ENCODE measurements around the gene ARID5B.

ARID5B gene

DNA sequence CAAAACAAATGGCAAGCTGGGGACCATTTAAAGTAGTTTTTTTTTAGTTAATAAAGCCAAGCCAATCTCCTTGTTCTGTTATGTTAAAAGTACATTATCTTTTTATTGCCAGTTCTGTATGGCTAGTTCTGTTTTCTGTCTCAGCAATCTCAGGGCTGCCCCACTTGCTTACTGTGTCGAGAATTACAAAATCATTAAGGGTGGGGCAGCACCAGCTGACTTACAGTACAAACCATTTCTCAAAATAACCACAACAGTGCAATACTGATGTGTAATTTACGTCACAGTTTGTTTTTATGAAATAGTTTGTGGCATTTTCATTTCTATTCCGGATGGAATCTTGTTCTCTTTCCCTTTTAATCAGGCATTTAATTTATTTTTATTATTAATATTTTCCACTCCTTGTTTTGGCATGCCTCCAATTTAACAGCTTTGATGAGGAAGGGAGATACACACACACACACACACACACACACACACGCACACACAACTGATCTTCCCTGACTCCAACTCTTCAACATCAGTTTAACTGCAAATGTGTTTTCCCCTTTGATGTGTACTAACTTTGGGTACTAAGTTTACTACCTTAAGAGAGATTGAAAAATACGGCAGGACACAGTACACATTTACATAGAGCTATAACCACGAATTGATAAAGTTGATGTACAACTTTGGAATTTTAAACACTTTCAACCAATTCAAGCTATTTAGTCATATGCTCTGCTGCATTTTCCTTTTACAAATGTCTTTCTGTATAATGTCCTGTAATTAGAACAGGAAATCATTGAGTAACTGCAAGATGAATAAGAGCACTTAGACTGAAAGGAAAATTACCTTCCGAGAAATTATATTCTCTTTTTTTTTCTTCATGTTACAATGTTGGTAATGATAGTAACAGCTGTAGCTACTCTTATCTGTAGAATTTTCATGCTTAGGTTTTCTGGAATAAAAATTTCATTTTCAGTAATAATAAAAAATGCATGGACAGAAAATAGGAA lies 91.5 kb downstream of the ARID5B start:
- peak; percentile 77 for DNase-seq

DNA sequence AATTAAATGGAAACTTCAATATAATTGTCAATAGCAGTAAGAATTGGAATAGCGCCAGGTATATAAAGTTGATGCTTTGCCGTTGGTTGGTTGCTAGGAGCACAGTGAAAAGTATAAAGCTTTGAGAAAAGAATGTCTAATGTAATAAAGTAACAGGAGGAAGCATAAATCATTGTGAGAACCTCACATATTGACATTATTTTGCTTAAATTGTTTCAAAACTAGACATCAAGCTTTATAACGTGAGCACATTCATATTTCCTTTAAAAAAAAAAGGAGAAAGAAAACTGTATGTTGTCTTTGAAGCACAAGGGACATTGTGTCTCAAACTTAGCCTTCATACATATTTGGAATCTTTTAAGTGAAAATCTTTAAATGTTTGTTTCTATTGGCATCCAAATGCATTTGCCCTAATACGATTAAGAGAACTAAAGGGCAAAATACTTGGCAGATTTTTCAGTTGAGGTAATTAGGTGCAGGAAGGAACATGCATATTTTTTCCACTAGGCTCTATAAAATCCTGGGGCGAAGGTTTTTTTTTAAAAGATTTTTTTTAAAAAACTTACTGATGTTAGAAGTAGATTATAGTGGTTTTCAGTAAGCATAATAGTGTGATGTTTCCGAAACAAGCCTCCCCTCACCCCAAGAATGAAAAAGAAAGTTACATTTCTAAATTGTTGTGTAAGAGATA lies 92.4 kb downstream of the ARID5B start:
- DNase-seq = peak; percentile 39

DNA sequence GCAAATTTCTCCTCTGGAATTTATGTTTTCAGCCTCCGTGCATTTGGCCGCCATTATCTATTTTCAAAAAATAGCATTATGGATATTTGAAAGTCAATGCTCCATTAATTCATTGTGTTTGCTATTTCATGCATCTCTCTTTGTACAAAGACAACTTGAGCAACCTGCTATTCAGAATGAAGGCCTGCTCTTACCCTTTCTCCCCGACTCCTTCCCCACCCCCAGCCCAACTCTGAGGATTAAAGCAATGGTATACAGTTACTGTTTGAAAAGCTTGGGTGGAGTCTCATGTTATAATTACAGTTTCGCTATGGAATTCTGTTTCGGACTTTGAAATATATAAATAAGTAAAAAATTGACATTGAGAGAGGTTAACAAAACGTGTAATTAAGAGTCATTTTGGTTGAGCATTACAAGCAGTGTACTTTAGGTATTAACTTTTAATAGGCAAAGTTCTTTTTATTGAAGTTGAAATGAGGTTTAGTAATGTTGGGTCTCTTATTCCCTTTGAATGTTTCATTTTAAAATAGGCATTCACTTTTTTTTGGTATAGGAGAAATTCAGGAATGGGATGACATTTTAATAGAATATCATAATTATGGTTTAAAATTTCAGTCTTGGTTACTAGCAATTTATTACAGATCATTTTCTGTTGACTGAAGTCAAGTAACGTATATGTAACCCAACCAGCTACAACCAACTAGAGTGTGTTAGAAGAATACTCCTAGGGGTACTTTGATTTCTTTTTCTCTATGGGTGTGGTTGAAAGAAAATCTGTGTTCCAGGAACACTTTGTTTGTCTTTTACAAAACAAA lies 93.1 kb downstream of the ARID5B start:
- no peak for DNase-seq

DNA sequence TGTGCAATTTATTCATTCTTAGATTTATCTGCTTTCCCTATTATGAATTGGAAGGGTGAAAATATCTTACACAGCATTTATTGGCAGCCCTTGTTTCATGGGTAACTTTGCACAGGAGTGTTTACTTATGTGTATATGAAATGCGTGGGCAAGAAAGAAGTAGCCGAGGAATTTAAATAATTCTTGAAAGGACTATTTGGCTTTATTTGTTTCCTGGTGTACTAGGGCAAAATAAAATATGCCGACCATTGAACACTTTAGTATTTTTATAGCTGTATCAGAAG lies 93.7 kb downstream of the ARID5B start:
- DNase-seq = no peak

DNA sequence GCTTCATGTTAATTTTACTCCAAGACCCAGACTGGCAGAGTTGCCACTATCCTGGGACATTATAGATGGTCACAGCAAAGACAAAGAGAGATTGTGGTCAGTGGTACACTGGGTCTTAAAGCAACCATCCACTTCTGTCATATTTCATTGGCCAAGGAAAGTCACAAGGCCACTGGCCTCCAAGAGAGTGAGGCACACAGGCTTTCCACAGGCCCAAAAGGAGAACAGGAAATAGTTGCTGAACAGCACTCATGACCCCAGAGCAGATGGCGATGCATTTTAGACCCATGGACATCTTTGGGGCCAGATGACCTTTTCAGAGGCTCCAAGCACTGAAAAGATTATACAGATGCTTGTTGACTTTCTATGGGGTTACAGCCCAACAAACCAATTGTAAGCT lies 97.4 kb downstream of the ARID5B start:
- no peak for DNase-seq

DNA sequence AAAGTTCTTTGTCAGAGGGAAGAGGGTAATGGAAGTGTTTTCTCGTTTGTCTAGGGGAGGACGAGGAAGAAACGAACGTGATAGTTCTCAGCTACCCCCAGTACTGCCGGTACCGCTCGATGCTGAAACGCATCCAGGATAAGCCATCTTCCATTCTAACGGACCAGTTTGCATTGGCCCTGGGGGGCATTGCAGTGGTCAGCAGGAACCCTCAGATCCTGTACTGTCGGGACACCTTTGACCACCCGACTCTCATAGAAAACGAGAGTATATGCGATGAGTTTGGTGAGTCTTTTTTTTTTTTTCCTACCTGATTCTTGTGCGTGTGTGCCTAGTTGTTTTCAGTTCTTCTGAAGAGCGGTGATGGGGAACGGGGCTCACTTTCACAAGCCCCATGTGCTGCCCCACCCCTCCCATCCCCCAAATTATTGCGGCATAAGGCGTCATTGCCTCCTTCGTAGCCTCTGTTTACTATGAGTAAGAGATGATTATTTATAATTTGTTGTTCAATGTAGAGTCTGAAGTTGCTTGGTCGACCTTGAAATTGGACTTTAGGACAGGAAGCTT lies 98.6 kb downstream of the ARID5B start:
- no peak for DNase-seq

DNA sequence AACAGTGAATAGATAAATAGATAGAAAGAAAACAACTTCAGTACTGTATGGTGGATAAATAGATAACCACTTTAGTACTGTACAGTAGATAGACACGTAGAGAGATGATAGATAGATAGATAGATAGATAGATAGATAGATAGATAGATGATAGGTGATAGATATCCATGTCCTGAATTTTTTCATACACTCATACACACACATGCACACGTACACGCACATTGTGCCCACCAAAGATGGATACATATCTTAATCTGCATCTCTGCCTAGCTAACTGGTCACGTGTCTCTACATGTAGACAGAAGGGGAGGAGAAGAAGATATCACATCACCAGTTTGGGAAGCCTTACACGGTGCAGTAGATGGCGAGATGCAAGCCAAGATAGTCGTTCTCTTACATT lies 99.2 kb downstream of the ARID5B start:
- DNase-seq = no peak

DNA sequence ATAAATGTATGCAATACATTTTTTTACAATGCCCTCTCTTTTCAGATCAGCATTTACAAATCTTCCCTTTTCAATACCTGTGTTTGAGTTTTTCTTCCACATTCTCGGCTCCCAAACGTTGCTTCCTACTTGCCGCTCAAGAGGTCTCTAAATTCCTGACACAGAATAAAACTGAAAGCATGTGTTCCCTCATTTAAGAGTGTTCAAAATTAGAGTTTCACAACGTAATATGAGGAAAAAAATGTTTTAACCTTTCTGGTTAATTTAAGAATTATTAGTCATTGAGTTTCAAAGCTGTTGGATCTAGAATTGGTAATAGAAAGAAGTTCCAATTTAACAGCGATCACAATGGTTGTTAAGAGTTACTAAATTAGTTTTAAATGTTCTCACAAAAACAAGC lies 100.4 kb downstream of the ARID5B start:
- no peak for DNase-seq

DNA sequence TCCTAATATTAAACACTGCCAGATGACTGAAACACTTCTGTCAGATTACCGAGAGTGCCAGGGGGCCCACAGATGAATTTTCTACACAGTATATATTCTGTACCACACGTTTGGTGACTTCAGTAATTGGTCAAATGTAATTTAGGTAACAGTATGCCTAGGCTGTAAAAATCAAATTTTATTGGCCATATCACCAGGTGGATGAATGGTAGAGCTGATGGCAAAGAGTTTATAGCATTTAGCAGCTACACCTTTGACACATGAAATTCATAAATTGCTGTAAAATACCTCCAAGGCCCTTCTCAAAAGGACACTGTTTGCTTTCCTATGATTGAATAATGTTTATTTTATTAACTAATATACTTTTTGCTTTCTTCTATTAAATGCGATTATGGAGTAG lies 101.3 kb downstream of the ARID5B start:
- no peak for DNase-seq

DNA sequence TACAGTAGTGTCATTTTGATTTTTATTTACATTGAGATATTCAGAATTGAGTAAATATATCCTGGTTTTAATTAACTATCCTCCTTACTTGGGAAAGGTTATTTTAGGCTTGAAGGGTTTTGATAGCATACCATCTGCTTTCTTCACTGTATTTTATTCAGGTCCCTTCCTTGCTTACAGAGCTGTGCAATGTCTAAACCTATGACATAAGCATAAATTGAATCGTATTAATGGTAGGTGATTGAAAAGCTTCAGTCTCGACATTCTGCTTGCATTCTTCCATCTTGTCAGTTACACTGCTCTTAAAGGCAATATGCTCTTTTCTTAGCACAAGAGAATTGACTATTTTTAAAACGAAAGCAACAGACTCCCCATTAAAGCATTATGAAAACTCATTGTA lies 102.5 kb downstream of the ARID5B start:
- no peak for DNase-seq

DNA sequence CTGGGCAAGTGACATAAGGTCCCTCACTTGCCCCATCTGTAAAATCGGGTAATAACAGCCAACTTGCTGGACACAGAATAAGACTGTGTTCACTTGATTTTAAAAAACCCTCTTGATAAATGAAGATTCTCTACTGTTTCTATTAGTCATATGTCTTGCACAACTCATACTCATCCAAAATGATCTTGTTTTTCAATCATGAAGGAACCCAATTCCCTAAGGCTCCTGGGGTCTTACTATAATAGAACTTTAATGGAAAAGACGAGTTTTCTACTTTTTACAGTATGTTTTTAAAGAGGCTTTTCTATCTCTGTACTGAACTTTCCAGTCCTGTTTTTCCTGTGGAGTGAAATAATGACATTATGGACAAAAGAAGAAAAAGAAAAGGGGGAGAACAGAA lies 103.8 kb downstream of the ARID5B start:
- DNase-seq = no peak

DNA sequence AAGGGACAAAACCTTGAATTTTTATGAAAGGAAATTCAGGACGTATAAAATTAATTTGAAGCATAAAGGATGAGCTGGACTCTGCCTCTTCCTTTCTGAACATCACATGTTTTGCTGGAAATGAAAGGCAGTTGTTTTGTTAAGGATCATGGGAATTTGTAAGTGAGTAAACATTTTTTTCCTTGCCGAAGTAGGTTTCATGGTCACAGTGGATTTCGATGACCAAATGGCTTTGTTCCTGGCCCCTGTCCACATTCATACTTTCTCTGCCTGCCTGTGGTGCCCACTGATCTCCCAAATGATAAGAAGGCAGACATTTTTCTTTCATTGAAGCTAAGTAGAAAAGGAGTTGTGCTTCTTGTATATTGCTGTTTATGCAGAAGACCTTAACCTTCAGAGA lies 104.2 kb downstream of the ARID5B start:
- peak; percentile 34 for DNase-seq

DNA sequence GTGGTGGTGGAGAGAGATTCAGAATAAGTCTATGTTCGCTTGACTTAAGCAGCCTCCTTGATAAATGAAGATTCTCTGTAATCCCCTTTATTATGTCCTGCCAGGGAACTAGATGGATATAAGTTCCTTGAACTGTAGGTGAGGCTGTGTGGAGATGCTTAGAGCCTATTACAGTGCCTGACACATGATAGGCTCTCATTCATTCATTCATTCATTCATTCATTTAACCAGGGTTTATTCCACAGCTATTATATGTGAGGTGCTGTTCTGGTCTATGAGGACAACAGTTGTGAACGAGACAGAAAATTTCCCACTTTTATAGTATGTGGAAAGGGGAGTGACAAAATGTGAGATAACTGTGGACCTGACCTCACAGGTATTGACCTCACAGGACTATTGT lies 105.6 kb downstream of the ARID5B start:
- DNase-seq = no peak

DNA sequence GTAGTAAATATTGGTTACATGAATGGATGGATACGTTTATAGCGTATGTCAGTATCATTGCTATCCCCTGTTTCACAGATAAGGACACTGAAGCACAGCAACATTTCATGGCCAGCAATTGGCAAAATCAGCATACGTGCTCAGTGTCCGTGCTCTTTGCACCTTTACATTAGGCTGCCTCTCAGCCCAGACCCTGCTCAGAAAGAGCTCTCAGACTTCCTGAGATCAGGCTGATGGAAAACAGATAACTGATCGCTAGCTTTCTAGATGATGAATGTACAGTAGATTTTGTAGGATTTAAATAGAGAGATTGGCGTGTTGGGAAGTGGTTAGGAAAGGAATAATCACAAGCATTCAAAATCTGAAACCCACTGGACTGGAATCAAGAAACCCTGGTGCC lies 106.7 kb downstream of the ARID5B start:
- DNase-seq = no peak

DNA sequence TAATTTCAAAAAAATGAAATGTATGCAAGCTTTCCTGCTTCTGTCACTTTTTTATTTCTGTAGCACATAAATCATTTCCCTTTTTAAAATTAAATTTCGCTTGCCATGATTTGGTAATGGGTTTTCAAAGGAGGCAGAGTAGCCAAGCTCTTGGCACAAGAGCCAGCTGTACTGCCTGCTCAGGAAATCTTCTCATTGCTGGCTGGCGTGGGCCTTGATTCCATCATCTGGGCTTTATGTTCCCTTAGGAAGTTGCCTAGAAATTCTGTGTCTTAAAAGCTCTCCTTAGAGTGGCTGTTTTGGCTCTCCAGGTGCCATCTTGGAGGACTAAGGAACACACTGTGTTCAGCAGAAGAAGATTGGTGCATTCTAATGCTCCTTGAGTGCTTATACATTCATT lies 107.4 kb downstream of the ARID5B start:
- DNase-seq = no peak

DNA sequence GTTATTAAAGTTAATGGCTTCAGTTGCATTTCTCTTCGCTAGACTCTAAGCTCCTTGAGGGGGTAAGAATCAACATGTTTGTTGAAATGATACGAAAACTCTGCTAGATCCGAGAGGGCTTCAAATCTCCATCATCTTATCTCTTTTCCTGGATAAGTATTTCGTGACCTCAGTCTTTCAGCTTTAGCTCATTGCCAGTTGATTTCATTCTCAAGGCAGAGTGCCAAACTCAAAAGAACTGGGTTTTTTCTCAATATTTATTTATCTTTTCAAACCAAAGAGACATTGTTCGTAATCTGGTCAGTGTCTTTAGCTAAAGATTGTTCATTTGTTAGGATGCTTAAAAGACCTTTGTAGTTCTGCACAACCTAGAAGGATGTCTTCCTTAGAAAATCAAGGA lies 108.9 kb downstream of the ARID5B start:
- no peak for DNase-seq

DNA sequence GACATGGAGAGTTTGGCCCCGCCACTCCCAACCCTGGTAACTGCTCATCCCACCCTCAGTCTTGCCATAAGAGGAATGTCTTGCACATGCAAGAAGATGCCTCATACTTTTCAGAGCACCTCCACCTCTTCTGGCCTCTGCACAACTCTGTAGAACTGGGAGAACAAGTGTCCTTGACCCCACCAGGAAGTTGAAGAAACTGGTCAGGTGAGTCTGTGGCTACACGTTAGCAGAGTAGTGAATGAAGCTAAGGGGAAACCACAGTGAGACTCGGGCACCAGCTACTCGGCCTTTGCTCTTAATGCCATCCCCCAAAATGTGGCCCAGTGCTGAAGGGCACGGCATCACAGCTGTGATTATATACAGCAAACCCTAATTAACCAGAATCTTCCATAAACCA lies 110.1 kb downstream of the ARID5B start:
- no peak for DNase-seq

DNA sequence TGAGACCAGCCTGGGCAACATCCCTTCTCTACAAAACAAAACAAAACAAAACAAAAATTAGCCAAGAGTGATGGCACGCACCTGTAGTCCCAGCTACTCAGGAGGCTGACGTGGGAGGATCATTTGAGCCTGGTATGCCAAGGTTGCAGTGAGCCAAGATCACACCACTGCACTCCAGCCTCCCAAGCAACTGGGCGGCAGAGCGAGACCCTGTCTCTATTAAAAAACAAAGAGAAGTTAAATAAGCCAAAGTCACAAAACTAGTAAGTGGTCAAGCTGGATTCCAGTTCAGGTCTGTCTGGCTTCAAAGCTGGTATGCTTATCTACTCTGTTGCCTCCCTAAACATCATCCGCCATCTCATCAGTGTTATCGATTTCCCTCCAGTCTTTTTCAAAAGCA lies 110.8 kb downstream of the ARID5B start:
- DNase-seq = no peak

DNA sequence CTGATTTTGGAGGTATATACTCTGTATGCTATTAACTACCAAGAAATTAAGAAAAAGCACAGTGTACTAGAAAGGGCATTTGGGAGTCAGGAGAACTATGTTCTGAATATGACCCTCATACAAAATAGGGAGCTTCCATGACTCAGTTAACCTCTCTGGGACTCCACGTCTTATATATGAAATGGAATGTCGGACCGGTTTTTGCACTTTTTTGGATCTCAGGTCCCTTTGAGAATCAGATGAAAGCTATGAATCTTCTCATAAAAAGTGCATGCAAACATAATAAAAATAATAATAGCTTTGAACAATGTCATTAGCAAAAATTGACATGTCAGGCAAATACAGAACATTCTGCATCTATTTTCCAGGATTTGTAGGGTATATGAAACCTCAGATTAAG lies 113.0 kb downstream of the ARID5B start:
- no peak for DNase-seq

DNA sequence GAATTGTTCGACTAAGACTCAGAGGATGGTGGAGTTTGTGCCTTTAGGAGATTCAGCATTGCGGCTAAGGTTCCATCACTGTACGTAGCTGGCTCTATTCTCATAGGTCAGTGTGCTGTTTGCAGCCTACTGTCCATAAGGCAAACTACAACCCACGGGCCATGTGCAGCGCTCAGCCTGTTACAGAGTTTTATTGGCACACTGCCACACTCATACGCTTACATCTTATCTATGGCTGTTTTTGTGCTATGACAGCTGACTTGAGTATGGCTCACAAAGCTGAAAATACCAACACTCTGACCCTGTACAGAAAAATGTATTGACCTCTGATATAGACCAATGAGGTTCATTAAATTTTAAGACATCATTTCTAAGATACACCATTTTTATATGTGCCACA lies 114.5 kb downstream of the ARID5B start:
- DNase-seq = peak; percentile 39

DNA sequence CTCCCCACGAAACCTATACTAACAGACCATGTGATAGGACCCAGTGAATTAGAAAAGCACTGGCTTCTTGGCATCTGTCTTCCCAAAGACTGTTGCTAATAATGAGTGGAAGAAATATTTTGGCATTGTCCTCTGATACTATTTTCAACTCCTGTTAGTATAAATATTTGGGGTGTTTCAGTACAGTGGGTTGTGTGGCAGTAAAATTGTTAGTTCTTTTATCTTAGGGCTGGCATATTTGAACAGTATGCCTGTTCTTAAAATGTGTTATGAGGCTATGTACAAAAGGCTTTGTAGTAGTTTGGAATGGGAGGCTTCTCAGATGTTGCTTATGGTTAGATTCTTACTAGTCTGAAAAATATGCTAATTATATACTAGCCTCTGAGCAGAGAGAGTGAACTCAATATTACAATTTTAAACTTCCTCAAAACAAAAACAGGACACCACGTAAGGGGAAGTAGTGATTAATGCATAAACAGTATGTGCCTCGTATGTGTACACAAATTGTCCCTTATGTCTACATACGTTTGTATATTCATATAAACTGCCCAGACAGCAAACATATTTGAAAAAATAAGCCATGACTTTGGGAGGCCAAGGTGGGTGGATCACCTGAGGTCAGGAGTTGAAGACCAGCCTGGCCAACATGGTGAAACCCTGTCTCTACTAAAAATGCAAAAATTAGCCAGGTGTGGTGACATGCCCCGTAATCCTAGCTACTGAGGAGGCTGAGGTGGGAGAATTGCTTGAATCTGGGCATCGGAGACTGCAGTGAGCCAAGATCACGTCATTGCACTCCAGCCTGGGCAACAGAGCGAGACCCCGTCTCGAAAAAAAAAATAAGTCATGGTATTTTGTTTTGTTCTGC lies 115.4 kb downstream of the ARID5B start:
- peak; percentile 48 for DNase-seq

DNA sequence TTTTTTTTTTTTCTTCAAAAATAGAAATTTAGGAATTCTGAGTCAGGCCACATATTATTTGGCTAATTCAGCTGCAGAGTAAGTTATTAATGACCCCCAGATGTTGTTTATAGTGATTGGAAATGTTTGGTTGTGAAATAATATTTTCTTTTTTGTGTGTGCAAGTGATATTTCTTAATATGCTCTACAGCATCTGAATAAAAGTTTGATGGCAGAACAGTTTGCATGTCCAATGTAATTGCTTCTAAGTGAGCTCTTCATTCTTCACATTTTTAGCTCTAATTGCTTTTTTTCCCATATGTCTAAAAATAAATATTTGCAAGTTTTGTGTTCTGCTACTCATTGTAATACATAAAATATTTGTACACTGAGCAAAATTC lies 116.0 kb downstream of the ARID5B start:
- DNase-seq = peak; percentile 78

Data from fibroblast of skin of scalp (primary cell).